HEK293T (cell line): ENCODE measurements around the gene RBM25.

Experiments used
- BHLHE40 ChIP-seq: fragments of 450-650 bp; IDR thresholded peaks from 2 replicates; pipeline ENCODE4 v1.6.1; 2016; ENCODE audit warnings: mild to moderate bottlenecking, moderate library complexity, borderline replicate concordance
- HDGF ChIP-seq: fragments of 450-650 bp; IDR thresholded peaks from 2 replicates; pipeline ENCODE4 v1.6.1; 2017; ENCODE audit warnings: antibody characterized with exemption, borderline replicate concordance
- NFRKB ChIP-seq: fragments of 450-650 bp; IDR thresholded peaks from 2 replicates; pipeline ENCODE4 v1.6.1; 2016; ENCODE audit warnings: mild to moderate bottlenecking, moderate library complexity
- SUZ12 ChIP-seq: fragments of 450-650 bp; IDR thresholded peaks from 2 replicates; pipeline ENCODE4 v1.6.1; 2016; ENCODE audit warnings: mild to moderate bottlenecking
- TARDBP ChIP-seq: fragments of 450-650 bp; IDR thresholded peaks from 2 replicates; pipeline ENCODE4 v1.6.1; 2016

- TF ChIP-seq NFRKB, result no peak
- no peak for TF ChIP-seq HDGF
- no peak for TF ChIP-seq TARDBP
- no peak for TF ChIP-seq BHLHE40
- no peak for TF ChIP-seq SUZ12
Measured at GRCh38 chr14:73143617-73144016, 85.3 kb downstream of the RBM25 start.
